Fibroblast of peridontal ligament (primary cell): ENCODE results near the gene TERT.
"Not testable (repeated sequence)": the region's sequence is repeated elsewhere in the genome, so short reads cannot be mapped to it uniquely, and the experiment has no call there.

Source experiments
- DNase-seq: peaks from one replicate; pipeline ENCODE4 v3.0.0-alpha.2; 2010; ENCODE audit errors: extremely low read depth

The TERT gene

GRCh38 chr5:1240496-1241260 is 54.2 kb downstream of the TERT start:
- no peak for DNase-seq

- DNase-seq = no peak
Measured at GRCh38 chr5:1239505-1240251, 55.2 kb downstream of the TERT start.

GRCh38 chr5:1235838-1236237 is 59.0 kb downstream of the TERT start:
- no peak for DNase-seq

GRCh38 chr5:1235379-1235778 is 59.5 kb downstream of the TERT start:
- no peak for DNase-seq

- DNase-seq = no peak
Measured at GRCh38 chr5:1232780-1233179, 62.1 kb downstream of the TERT start.

GRCh38 chr5:1231354-1231905 is 63.4 kb downstream of the TERT start:
- DNase-seq = no peak

- DNase-seq = no peak
Measured at GRCh38 chr5:1230551-1230950, 64.3 kb downstream of the TERT start.

GRCh38 chr5:1229822-1230221 is 65.0 kb downstream of the TERT start:
- no peak for DNase-seq

- not testable (repeated sequence) for DNase-seq
Measured at GRCh38 chr5:1229023-1229422, 65.8 kb downstream of the TERT start.

GRCh38 chr5:1228120-1228519 is 66.7 kb downstream of the TERT start:
- DNase-seq = no peak

- no peak for DNase-seq
Measured at GRCh38 chr5:1227667-1228066, 67.2 kb downstream of the TERT start.

- no peak for DNase-seq
Measured at GRCh38 chr5:1226839-1227581, 67.9 kb downstream of the TERT start.

- no peak for DNase-seq
Measured at GRCh38 chr5:1226231-1226630, 68.6 kb downstream of the TERT start.

- no peak for DNase-seq
Measured at GRCh38 chr5:1225081-1225480, 69.8 kb downstream of the TERT start, which contains the start of gene SLC6A18. TSS of gene SLC6A18 (plus strand) at chr5:1225381. CDS start at chr5:1225478, 97 bp downstream.

GRCh38 chr5:1224631-1225030 is 70.2 kb downstream of the TERT start:
- DNase-seq = no peak

- no peak for DNase-seq
Measured at GRCh38 chr5:1223278-1223670, 71.6 kb downstream of the TERT start.

GRCh38 chr5:1222621-1223277 is 72.1 kb downstream of the TERT start:
- no peak for DNase-seq

- DNase-seq = no peak
Measured at GRCh38 chr5:1222147-1222546, 72.7 kb downstream of the TERT start.

- DNase-seq = no peak
Measured at GRCh38 chr5:1221721-1222120, 73.1 kb downstream of the TERT start.

GRCh38 chr5:1220831-1221230 is 74.0 kb downstream of the TERT start:
- DNase-seq = no peak

- DNase-seq = no peak
Measured at GRCh38 chr5:1220351-1220750, 74.5 kb downstream of the TERT start.

- no peak for DNase-seq
Measured at GRCh38 chr5:1219768-1220100, 75.1 kb downstream of the TERT start.
